H54 (cell line): Measurements from ENCODE around the gene SPOCK2.
A peak's percentile ranks its signal among the peaks of the same experiment; 100 is the strongest.
"Not testable (repeated sequence)": the region's sequence is repeated elsewhere in the genome, so short reads cannot be mapped to it uniquely, and the experiment has no call there.

Experiments used
- DNase-seq: peaks from one replicate; pipeline ENCODE4 v3.0.0; 2011; ENCODE audit warnings: low spot score, mixed read lengths; ENCODE audit not compliant: insufficient read length
- FAIRE-seq: peaks from 3 replicates; lab custom pipeline; 2011; peaks lifted over from hg19 to GRCh38; lab: Jason Lieb, UNC
- POLR2A ChIP-seq: IDR thresholded peaks from 2 replicates; pipeline ENCODE4 v1.6.1; 2011; ENCODE audit warnings: low read depth, mild to moderate bottlenecking, low read length

Gene SPOCK2

GRCh38 chr10:72121389-72121788 lies 33.0 kb upstream of the SPOCK2 start:
- no peak for TF ChIP-seq POLR2A
- no peak for DNase-seq
- no peak for FAIRE-seq

- TF ChIP-seq POLR2A = no peak
- DNase-seq = no peak
- peak; percentile 36 for FAIRE-seq
Observed at GRCh38 chr10:72116372-72116771, 28.0 kb upstream of the SPOCK2 start.

GRCh38 chr10:72114706-72115450 lies 26.5 kb upstream of the SPOCK2 start:
- TF ChIP-seq POLR2A = no peak
- DNase-seq (no peak), FAIRE-seq (no peak)

- DNase-seq (no peak), FAIRE-seq (no peak)
- TF ChIP-seq POLR2A = no peak
Observed at GRCh38 chr10:72110673-72111401, 22.5 kb upstream of the SPOCK2 start.

GRCh38 chr10:72109636-72110157 lies 21.3 kb upstream of the SPOCK2 start:
- no peak for TF ChIP-seq POLR2A
- no peak for FAIRE-seq
- no peak for DNase-seq

GRCh38 chr10:72108830-72109635 lies 20.7 kb upstream of the SPOCK2 start:
- DNase-seq (no peak), FAIRE-seq (peak; percentile 88)
- no peak for TF ChIP-seq POLR2A

- not testable (repeated sequence) for FAIRE-seq, DNase-seq
Observed at GRCh38 chr10:72108004-72108370, 19.6 kb upstream of the SPOCK2 start.

GRCh38 chr10:72107325-72108003 lies 19.1 kb upstream of the SPOCK2 start:
- TF ChIP-seq POLR2A = no peak
- DNase-seq (no peak), FAIRE-seq (peak; percentile 43)

- FAIRE-seq = no peak
- TF ChIP-seq POLR2A = no peak
Observed at GRCh38 chr10:72106896-72107295, 18.5 kb upstream of the SPOCK2 start.

GRCh38 chr10:72106154-72106849 lies 18.0 kb upstream of the SPOCK2 start:
- no peak for FAIRE-seq
- no peak for TF ChIP-seq POLR2A

More at GRCh38 chr10:72106896-72107295, 18.5 kb upstream of the SPOCK2 start:
- no peak for DNase-seq

GRCh38 chr10:72105710-72106109 lies 17.4 kb upstream of the SPOCK2 start:
- DNase-seq (no peak), FAIRE-seq (no peak)
- TF ChIP-seq POLR2A = no peak

More at GRCh38 chr10:72106154-72106849, 18.0 kb upstream of the SPOCK2 start:
- DNase-seq = no peak

GRCh38 chr10:72105098-72105475 lies 16.7 kb upstream of the SPOCK2 start:
- TF ChIP-seq POLR2A = no peak
- no peak for FAIRE-seq
- no peak for DNase-seq
